GM18517 (cell line): ENCODE results near the gene DEFB108B.
"Not testable (repeated sequence)": the region's sequence is repeated elsewhere in the genome, so short reads cannot be mapped to it uniquely, and the experiment has no call there.

Source experiments
- ATAC-seq: cut with Tn5 transposase; IDR thresholded peaks from one replicate; pipeline ENCODE4 v1.9.1; 2021; ENCODE audit warnings: mild to moderate bottlenecking, moderate library complexity; ENCODE audit not compliant: unreplicated experiment

Gene DEFB108B

DNA sequence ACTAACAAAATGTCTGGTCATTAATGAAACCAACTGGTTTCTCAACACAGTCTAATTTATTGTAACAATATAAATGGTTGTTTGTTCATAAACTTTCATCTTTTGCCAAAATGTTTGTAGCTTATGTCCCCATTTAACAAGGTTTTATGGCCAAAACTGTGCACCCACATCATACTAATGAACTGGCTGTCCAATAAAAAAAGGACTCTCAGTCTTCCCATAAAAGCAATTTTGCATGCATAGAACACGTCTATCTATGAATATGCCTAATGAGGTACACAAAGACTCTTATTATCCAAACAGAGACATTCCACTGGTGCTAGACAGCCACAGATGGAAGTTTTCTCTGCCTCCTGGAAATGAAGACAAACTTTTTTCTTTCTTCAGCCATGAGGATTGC, at the start of gene DEFB108B:
TSS of gene DEFB108B (plus strand) at position 390 of the 400 bp plus-strand sequence. CDS start at position 390, 0 bp downstream.
- ATAC-seq = not testable (repeated sequence)

GRCh38 chr11:71786114-71786847, 46.7 kb upstream of the DEFB108B start:
- not testable (repeated sequence) for ATAC-seq

DNA sequence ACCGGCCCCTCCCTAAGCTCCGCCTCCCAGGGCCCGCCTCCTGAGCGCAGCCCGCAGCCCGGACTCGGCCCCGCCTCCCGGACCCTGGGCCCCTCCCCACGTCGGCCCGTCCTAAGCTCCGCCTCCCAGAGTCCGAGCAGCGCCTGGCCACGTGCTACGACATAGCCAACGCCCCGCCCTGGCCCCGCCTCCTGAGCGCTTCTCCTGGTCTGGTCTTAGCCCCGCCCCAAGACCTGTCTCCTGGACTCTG, 46.2 kb upstream of the DEFB108B start:
- peak; percentile 99 for ATAC-seq

DNA sequence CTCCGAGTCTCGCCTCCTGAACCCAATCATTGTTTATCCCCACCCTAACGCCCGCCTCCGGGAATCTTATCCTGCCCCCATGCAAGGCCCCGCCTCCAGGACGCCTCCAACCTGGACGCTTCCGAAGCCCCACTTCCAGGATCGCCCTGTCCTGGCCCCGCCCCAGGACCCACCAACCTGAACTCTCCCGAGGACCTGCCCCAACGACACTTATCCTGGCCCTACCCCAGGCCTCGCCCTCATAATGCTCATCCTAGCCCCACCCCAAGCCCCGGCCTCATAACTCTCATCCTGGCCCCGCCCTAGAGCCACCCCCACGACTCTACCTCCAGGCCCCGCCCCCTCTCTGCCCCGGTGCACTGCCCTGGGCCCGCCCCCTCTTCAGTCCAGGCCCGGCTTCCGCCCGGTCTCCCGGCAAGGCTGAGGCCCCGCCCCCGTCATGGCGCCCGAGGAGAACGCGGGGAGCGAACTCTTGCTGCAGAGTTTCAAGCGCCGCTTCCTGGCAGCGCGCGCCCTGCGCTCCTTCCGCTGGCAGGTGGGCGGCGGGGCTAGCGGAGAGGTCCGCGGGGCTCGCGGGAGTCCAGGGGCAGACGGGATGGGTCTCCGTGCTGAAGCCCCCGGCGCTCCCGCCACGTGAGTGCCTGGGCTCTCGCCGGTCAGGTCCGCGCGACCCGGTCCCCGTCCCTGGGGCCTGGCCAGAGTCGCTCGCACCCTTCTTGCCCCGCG, 45.7 kb upstream of the DEFB108B start:
- peak; percentile 54 for ATAC-seq

DNA sequence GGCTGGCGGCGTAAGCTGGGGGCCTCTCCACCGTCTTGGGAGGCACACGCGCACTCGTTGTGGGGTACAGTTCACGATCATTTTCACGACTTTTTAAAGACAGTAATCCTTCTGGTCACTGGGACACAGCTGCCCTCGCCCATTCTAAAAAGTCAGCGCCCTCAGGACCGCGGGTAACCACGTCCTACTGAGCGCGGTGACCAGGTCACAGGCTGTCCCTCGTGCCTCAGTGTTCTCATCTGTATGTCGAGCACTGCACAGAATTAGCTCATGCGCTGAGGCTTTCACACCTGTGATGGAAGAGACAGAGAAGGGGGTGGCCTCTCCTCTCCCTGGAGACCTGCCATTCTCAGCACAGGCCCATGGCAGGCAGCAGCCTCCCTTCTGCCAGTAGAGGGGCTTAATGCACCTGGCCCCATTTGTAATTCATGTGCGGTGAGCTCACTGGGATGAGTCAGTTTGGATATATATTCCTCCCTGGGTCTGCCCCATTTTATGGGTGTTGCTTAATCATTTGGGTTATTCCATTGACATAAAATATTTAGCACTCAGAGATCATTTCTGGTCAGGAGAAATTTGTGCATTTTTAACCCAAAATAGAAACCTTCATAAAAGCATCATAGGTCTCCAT, 45.1 kb upstream of the DEFB108B start:
- not testable (repeated sequence) for ATAC-seq

GRCh38 chr11:71789444-71790196, 43.4 kb upstream of the DEFB108B start:
- ATAC-seq = not testable (repeated sequence)

GRCh38 chr11:71791111-71791510, 41.9 kb upstream of the DEFB108B start:
- ATAC-seq = not testable (repeated sequence)

DNA sequence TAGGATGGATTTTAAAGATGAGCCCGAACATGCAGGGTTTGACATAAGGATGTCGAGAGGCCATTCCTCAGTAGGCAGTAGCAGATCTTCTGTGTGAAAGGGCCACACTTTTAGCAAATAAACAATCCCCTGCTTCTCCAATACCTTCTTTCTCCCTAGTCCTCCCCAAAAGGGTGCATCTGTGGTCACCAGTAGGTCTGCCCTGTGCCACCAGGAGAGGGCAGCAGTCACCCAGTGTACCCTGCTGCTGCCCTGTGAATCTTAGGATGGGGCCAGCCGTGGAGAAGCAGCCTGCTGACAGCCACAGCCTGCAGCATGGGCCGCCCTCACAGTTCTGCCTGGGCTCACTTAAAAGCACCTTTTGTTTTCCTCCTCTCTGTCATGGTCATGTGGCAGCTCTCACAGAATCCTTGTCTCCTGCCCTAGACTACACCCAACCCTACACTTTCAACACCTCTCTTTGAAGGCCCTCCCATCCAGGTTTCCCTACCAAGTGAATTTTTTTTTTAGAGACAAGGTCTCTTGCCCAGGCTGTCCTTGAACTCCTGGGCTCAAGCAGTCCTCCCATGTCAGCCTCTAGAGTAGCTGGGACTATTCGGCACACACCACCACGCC, 40.3 kb upstream of the DEFB108B start:
- not testable (repeated sequence) for ATAC-seq

DNA sequence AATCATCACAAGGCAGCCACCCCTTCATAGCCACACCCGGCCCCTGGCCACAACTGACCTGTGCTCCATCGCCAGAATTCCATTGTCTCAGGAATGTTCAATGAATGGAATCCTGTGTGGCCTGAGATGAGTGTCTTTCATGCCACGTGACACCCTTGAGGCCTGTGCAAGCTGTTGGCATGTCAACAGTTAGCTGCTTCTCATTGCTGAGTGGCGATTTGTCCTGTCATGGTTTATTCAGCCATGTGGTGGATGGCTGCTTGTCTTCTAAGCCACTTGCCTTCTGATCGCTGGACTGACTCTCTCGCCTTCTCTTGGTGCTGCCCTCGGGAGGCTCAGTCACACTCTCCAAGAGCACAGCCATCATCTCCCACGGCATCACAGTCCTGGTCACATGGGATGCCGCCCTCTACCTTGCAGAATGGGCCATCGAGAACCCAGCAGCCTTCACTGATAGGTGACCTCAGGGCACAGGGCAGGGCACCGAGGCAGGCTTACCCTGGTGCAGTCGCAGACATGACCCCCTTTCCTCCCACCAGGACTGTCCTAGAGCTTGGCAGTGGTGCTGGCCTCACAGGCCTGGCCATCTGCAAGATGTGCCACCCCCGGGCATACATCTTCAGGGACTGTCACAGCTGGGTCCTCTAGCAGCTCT, 38.5 kb upstream of the DEFB108B start:
- ATAC-seq = not testable (repeated sequence)

DNA sequence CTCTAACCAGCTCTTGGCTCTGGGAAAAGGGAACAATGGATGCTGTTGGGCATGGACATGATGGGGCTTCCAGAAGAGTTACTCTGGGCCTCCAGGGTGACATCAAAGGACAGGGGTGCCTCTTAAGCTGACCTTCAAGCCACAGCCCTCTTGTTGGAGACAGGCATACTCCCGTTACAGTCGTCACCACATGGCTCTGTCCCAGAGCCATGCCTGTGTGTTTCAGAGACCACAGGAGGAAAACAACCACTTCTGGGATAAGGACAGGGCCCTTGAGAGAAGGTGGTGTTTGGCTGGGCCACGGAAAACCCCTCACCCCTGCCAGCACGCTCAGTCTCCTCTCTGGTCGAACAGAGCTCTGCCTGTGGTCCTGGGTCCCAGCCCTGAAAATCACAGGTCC, 37.8 kb upstream of the DEFB108B start:
- ATAC-seq = not testable (repeated sequence)

- ATAC-seq = not testable (repeated sequence)
Observed at GRCh38 chr11:71796016-71796415, 37.0 kb upstream of the DEFB108B start.

GRCh38 chr11:71796781-71797180, 36.2 kb upstream of the DEFB108B start:
- not testable (repeated sequence) for ATAC-seq

GRCh38 chr11:71799556-71800128, 33.4 kb upstream of the DEFB108B start:
- ATAC-seq = not testable (repeated sequence)

DNA sequence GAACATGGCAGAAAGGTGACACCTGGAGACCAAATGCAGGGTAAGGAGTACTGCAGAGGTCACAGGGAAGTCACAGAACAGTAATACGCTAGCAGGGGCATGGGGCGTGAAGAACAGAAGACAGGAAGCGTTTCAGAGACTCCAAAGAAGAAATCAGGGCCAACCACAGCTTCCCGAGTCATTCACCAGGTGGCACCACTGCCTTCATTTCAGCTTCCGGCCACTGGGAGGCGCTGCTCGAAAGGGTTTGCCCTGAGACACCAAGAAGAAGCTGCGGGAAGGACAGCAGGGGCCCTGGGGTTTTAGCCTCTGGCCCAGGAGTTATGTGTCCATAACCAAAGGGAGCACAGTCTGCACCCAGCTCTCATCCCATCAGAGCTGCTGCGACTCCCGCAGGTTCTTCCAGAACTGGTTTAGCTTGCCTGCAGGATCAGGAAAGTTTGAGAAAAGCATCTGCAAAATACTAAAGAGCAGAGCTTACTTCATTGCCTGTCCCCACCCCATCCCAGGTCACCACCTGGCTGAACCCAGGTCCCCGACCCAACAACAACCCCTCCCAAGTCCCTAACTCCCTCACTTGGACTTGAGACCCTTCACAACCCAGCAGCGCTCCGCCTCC, 32.6 kb upstream of the DEFB108B start:
- ATAC-seq = not testable (repeated sequence)

GRCh38 chr11:71801026-71801425, 32.0 kb upstream of the DEFB108B start:
- not testable (repeated sequence) for ATAC-seq

DNA sequence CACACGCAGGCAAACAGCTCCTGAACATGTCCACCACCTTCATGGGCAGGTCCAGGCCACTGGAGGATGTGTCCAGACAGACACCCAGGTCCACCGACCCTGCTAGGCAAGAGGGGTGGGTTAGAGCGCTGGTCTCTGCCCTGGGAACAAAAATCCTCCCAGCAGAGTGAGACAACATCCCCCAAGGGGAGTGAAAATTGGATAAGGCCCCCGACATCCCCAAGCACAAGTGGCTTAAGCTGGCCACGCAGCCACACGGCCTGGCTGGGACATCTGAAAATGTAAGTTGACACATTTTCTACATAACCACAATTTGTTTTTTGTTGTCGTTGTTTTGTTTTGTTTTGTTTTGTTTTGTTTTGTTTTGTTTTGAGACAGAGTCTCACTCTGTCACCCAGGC, 30.1 kb upstream of the DEFB108B start:
- not testable (repeated sequence) for ATAC-seq

DNA sequence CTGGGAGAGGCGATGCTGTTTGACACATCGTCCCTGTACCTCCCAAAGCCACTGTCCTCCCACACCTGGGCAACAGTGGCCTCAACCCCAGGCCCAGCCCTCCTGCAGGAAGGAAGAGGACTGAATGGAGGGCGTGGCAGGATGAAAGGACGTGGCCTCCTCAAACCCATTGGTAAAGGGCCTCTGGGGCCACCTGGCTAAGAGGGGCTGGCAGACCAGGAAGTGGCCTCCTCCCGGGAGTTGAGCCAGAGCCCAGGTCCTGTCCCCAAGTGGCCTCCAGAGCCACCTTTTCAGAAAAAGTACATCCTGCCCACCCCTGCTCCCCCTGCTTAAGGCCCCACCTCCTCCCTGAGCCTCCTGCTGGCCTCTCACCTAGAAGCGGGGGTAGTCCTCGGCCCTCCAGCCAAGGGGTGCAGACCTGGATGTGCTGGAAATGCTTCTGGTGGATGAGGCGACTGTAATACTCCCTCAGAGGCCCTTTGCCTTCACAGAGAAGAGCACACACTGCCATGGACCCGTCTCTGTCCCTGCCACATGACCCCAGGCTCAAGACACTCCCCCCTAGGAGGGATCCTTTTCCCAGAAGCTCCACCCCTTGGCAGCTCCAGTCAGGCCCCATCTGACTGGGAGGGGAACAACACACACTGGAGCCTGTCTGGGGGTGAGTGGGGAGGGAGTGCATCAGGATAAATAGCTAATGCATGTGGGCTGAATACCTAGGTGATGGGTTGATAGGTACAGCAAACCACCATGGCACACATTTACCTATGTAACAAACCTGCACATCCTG, 28.6 kb upstream of the DEFB108B start:
- ATAC-seq = not testable (repeated sequence)

DNA sequence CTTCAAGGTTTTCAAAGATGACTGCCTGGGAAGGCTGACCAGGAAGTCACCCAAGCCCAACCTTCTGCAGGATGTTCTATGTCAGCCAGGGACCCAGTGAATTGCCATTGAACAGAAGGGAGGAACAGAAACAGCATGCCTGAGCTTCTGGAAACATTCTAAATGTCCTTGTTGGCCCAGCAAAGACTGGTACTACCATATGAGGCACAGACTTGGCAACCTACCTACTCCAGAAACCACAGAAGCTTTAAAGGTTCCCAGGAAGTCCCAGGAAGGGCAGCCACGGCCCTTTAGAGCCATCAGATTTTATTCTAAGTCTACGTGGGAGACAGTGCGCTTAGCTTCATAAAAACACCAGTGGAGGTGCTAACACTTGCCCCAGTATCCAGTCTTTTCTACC, 20.5 kb upstream of the DEFB108B start:
- not testable (repeated sequence) for ATAC-seq
